GM19025 (cell line): ENCODE results near the gene MAN1C1.

ENCODE experiments used
- ATAC-seq: cut with Tn5 transposase; IDR thresholded peaks from one replicate; pipeline ENCODE4 v1.9.1; 2021; ENCODE audit warnings: mild to moderate bottlenecking, low read depth, moderate library complexity; ENCODE audit not compliant: unreplicated experiment

MAN1C1 gene

DNA sequence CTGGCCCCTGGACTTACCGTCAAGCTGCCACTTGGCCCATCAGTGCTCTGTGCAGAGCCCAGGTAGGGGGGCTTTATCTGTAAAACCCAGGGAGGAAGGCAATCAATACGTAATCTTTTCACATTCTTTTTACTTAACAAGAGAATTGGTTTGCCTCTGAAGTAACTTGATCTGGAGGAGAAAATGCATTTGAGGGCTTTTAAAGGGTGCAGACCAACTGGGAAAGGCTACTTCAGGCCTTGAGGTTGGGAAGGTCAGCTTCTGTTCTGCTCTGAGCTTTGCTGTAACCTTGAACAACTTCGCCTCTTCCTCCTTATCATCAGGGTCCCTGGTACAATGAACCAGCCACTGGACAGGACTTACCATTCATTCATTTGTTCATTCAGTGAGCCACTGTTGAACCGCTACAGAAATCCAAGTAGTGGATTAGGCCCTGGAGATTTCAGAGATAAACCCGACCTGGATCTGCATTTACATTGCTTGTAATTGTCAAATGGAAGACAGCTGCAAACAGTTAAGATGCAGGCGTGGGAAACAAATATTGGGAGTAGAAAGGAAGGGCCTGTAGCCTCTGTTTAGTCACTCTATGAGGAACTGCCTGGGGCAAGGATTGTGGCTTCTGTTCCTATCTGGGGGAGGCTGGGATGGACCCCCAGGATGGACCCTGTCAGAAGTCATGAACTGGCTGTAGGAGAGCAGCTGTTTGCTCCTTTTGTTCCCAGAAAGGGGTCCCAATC, 90.9 kb downstream of the MAN1C1 start:
- no peak for ATAC-seq

GRCh38 chr1:25710583-25711347, 94.2 kb downstream of the MAN1C1 start:
- ATAC-seq = no peak

DNA sequence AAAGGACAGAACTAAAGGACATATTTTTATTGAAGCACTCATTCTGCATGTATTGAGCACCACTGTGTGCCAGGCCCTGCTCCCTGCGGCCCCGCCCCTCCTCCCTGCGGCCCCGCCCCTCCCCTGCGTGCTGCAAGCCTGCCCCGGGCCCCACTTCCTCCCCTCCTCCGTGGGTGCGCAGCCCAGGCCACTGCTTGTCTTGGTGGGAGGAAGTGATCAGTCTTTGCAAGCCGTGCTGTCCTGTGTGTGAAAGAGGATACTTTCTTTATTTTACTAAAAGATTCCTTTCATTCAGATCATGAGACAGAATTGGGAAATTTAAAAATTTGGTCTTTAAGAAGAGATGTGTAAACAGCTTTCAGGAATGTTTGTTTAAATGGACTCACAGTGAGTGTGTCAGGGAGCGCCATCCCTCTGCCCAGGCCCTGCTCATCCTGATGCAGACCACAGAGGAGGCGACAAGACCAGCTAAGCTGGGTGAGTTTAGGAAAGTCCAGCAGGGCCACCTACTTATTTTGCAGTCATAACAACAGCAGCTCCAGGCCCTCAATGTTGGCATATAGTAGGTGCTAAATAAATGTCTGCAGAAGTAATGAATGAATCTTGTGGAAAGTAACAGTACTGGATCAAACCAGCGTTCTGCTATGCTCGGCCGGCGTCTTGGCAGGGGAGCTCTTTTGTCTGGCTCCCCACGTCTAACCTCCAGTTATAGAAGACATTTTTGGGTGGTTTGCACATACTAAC, 95.1 kb downstream of the MAN1C1 start:
- no peak for ATAC-seq

DNA sequence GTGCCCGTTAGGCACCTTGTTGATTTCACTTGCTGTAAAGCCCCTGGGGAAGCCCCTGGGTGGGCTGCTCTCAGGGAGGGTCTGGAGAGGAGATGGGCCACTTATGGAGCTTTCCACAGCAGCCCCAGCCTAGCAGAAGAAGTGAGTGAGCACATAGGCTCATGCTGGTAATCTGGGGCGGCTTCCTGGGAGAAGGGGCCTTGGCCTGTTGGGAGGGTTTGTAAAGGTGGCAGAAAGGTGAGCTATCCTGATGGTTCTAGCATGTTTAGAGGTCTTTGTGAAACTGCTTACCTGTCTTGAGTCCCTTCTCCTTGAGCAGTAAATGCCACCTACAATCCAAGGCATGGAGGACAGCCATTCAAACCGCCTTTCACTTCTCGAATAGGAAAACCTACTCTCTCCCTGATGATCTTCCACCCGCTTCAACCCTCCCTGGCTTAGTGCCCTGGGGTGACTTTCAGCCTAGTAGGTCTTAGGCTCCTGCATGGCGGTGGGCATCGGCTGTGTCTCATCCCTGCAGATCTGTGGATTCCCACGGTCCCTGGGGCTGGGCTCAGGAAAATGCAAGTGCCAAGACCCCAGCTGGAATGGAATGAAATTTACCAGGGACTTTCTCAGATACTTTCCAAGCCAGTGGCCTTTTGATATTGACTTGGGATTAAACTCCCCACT, 95.8 kb downstream of the MAN1C1 start:
- ATAC-seq = no peak

- no peak for ATAC-seq
These were observed 97.4 kb downstream of the MAN1C1 start for GRCh38 chr1:25713961-25714360.

GRCh38 chr1:25714372-25714931, 97.9 kb downstream of the MAN1C1 start:
- no peak for ATAC-seq

- ATAC-seq = no peak
These were observed 99.3 kb downstream of the MAN1C1 start for GRCh38 chr1:25715888-25716287.

DNA sequence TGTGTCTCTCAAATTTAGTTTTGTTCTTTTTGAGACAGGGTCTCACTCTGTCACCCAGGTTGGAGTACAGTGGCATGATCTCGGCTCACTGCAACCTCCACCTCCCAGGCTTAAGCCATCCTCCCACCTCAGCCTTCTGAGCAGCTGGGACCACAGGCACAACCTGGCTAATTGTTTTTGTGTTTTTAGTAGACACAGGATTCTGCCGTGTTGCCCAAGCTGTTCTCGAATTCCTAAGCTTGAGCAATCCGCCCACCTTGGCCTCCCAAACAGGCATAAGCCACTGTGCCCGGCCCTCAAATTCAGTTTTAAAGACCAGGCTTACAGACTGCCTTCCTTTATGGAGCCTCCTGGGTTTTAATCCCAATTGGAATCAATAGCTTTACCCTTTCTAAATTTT, 99.7 kb downstream of the MAN1C1 start:
- no peak for ATAC-seq

DNA sequence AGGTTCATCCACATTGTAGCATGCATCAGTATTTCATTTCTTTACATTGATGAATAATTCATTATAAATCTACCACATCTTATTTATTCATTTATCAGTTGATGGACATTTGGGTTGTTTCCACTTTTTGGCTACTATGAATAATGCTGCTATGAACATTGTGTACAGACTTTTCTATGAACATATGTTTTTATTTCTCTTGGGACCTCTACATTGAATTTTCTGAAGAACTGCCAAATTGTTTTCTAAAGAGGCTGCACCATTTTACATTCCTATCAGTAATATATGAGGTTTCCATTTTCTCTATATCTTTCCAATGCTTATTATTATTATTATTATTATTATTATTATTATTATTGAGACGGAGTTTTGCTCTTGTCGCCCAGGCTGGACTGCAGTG, 102.1 kb downstream of the MAN1C1 start:
- no peak for ATAC-seq

- no peak for ATAC-seq
These were observed 104.0 kb downstream of the MAN1C1 start for GRCh38 chr1:25720624-25721023.

DNA sequence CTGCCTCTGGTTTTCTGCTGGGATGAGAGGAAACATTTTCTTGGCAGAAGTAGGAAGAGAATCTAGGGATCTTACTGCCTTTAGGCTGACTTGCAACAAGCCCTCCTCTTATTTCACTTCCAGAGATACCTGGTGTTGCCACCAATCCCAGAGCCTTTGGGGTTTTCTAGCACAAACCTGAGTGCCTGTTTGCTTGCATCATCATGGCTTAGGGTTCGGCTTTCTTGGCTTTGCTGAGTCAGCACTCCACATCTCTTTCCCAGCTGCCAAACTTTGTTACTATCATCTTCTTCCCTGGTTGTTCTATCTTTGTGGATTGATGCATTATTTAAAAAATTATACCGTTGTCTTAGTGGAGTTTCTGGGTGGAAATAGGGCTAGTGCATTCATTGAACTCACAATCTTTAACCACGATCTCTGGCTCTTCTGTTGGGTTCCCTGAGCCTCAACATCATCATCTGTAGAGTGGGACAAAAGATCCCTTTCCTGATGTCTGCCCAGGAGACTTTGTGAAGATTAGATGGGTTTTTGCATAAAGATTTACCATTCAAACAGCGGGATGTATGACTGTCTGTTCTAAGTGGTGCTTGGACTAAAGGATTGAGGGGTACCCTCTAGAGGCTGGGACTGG, 106.8 kb downstream of the MAN1C1 start:
- no peak for ATAC-seq

- no peak for ATAC-seq
These were observed 107.6 kb downstream of the MAN1C1 start for GRCh38 chr1:25724201-25724600.

DNA sequence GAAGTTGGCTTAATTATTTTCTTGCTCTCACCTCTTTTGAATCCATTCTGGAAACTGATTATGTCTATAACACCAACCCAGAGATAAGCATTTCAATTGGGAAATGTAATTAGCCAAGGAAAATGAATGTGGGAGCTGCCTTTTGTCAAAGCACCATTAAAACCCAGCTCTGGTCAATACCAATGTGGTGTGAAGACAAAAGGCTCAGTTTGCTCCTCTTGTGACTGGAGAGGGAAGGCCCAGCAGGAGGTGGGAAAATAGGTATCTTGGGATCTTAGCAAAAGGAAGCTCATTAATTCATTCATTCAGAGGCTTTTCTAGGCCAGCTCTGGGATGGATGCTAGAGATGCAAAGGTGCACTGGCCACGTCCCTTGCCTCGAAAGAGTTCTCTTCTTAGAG, 108.4 kb downstream of the MAN1C1 start:
- no peak for ATAC-seq

GRCh38 chr1:25725482-25725881, 108.9 kb downstream of the MAN1C1 start:
- ATAC-seq = no peak

- no peak for ATAC-seq
These were observed 110.5 kb downstream of the MAN1C1 start for GRCh38 chr1:25727088-25727487.

DNA sequence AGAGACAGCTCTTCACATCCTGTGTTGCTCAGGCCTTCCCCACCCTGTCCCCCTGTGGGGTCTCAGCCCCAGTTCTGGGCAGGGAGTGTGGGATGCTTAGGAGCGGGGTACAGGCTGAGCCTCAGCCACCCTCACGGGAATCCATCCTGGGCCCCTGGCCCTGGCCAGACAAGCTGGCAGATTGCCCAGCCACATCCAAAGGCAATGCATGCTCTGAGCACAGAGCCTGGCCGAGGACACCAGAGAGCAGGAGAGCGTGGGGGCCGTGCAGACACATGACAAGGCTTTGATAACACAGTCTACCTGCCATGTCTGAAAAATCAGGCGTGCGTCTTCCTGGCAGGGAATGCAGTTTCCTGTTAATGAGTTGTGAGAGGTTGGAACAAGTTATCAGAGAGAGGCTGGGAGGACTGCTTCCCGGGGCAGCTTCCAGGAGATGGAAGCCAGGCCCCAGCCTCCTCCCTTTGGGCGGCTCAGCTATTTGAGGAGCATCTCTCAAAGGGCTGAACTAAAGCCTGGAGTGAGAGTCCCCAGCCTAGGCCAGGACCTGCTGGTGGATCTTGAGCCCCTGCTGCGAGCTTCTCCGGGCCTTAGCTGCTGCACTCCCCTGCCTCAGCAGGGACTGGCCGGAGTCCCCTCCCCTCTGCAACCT, 111.2 kb downstream of the MAN1C1 start:
- ATAC-seq = no peak

- ATAC-seq = no peak
These were observed 111.8 kb downstream of the MAN1C1 start for GRCh38 chr1:25728301-25728935.

DNA sequence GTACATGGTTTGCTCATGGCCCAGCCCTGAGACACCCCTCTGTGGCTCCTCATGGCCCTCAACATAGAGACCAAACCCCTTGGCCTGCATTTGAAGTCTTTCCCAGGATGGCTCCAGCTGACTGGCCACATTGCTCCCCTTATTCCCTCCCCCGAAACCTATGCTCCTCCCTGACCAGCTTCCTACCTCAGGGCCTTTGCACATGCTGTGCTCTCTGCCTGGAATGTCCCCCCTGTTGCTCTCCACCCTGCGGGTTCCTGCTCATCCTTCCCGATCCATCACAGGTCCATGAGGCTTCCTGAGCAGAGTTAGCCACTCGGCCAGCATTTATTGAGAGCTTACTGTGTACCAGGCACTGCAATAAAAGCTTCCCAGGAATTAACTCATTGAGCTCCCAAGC, 112.5 kb downstream of the MAN1C1 start:
- no peak for ATAC-seq
